Measurements from ENCODE around the gene KIF9. TPM values are rescaled to one million over a fixed set of nuclear protein-coding genes. Genes with fewer than 3 reads are reported as not detected.
"Not testable (repeated sequence)": the region's sequence is repeated elsewhere in the genome, so short reads cannot be mapped to it uniquely, and the experiment has no call there.

KIF9 gene
- total RNA-seq, 4 donors from 2014 or later = 6.1 to 14.7 (median 12.0) TPM

DNA sequence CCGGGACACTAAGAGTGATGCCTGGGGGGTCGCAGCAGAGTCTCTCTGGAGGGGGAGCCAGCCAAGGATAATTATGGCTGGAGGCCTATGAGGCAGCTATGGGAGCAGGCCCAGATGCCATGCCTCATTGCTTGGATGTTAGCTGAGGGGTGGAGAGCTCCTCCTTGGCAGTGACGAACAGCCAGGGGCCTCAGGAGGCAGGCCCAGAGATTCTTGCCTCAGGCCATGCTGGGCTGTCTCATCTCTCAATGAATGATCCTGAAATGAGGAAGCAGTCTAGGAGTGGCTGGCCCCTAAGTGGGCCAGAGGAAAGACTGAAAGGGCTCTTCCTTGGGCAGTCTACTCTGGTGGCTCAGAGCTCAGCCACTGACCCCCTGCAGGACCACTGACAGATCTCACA, 21.3 kb downstream of the KIF9 start:
- TF ChIP-seq POLR2A (IDR thresholded peaks at IDR 0.05) = no peak
- TF ChIP-seq, protein P1, sequence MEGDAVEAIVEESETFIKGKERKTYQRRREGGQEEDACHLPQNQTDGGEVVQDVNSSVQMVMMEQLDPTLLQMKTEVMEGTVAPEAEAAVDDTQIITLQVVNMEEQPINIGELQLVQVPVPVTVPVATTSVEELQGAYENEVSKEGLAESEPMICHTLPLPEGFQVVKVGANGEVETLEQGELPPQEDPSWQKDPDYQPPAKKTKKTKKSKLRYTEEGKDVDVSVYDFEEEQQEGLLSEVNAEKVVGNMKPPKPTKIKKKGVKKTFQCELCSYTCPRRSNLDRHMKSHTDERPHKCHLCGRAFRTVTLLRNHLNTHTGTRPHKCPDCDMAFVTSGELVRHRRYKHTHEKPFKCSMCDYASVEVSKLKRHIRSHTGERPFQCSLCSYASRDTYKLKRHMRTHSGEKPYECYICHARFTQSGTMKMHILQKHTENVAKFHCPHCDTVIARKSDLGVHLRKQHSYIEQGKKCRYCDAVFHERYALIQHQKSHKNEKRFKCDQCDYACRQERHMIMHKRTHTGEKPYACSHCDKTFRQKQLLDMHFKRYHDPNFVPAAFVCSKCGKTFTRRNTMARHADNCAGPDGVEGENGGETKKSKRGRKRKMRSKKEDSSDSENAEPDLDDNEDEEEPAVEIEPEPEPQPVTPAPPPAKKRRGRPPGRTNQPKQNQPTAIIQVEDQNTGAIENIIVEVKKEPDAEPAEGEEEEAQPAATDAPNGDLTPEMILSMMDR (IDR thresholded peaks at IDR 0.05) = no peak
- WGBS, 2 donors = 78 to 83% methylated on average over 3 of the region's 3 CpGs
- H3K4me3 ChIP-seq (ENCODE audit: low read depth, poor library complexity, severe bottlenecking) = no peak overlapping the region
- intact Hi-C loops (cut with DNase I; ENCODE audit: low total_unique reads) = no loop called here
- DNase-seq (ENCODE audit: low spot score in 2 of 2) = no peak

DNA sequence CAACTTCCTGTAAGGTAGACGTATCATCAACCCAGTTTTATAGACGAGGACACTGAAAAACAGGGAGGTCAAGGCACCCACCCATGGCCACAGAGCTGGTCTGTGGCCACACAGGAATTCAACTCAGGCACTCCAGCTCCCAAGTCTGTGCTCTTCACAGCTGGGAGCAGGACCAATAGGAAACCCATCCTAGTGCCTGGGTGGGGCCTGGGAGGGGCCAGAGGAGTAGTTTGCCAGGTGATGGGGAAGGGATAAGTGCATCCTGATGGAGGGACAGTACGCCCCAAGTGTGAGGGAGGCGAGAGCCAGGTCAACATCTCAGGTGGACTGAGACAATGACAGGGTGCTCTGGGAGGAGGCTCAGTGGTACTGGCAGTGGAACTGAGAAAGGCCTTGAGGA, 22.0 kb downstream of the KIF9 start:
- 91 to 94% methylated on average over 4 of the region's 4 CpGs for WGBS, 2 donors
- no peak for DNase-seq (ENCODE audit: low spot score in 2 of 2)
- intact Hi-C loops (cut with DNase I; ENCODE audit: low total_unique reads) = no loop called here
- no peak overlapping the region for H3K4me3 ChIP-seq (ENCODE audit: low read depth, poor library complexity, severe bottlenecking)
- TF ChIP-seq POLR2A (IDR thresholded peaks at IDR 0.05) = no peak
- TF ChIP-seq, protein P1 (IDR thresholded peaks at IDR 0.05) = no peak

DNA sequence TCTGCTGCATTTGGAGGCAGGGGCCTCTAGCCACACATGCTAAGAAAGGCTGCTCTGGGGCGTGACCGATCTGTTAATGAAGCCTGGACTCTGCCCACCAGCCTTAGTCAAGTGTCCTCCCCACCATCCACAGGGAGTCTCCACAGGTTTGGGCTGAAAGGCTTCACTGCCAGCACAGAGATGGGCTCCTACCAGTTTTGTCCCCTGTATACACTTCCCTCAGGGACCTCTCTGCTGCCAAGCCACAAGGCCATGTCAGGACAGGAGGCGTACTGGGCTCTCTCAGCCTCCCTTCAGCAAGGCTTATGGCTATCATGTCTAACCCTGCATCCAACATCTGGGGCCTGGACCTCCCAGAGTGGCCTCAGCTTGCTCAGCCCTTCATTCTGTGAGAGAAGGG, 23.5 kb downstream of the KIF9 start:
- no peak for DNase-seq (ENCODE audit: low spot score in 2 of 2)
- TF ChIP-seq, protein P1 (IDR thresholded peaks at IDR 0.05) = no peak
- TF ChIP-seq POLR2A (IDR thresholded peaks at IDR 0.05) = no peak
- H3K4me3 ChIP-seq (ENCODE audit: low read depth, poor library complexity, severe bottlenecking) = no peak overlapping the region
- WGBS, 2 donors = 94 to 98% methylated on average over 3 of the region's 3 CpGs
- intact Hi-C loops (cut with DNase I; ENCODE audit: low total_unique reads) = no loop called here

DNA sequence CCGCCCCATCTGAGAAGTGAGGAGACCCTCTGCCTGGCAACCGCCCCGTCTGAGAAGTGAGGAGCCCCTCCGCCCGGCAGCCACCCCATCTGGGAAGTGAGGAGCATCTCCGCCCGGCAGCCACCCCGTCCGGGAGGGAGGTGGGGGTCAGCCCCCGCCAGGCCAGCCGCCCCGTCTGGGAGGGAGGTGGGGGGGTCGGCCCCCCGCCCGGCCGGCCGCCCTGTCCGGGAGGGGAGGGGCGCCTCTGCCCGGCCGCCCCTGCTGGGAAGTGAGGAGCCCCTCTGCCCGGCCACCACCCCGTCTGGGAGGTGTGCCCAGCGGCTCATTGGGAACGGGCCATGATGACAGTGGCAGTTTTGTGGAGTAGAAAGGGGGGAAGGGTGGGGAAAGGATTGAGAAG, 26.3 kb downstream of the KIF9 start:
- H3K4me3 ChIP-seq (ENCODE audit: low read depth, poor library complexity, severe bottlenecking); DNase-seq (ENCODE audit: low spot score in 2 of 2); intact Hi-C loops (cut with DNase I; ENCODE audit: low total_unique reads): not testable (repeated sequence)
- WGBS, 2 donors = 85 to 92% methylated on average over 4 to 6 of the region's 25 CpGs

DNA sequence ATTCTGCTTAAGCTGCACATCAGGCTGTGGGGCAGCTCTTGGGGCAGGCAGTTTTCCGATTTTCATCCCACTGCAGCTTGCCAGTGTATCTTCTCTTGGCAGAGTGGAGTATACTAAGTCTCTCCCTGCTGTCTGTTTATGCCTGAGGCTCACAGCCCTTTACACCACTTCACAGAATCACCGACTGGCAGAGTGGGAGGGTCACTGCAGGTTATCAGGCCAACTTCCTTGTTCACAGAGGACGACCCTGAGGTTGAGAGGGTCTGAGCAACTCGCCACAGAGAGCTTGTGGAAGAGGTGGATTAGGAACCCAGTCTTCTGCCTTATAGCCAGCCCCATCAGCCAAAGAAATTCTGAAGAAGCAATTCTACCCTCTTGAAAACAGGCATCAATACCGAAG, 30.9 kb downstream of the KIF9 start:
- intact Hi-C loops (cut with DNase I; ENCODE audit: low total_unique reads) = no loop called here
- WGBS, 2 donors = 62 to 69% methylated on average over 5 of the region's 5 CpGs

DNA sequence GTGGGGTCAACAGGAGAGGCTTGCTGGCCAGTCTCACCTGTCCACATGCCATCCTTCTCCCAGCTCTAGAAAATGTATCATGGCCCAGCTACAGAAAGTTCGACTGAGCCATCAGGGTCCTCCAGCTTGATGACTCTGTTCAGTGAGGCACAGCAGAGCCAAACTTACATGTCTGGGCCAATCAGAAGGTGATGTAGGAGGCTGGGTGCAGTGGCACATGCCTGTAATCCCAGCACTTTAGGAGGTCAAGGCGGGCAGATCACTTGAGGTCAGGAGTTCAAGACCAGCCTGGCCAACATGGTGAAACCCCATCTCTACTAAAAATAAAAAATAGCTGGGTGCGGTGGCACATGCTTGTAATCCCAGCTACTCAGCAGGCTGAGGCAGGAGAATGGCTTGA, 31.5 kb downstream of the KIF9 start:
- intact Hi-C loops (cut with DNase I; ENCODE audit: low total_unique reads); DNase-seq (ENCODE audit: low spot score in 2 of 2); H3K4me3 ChIP-seq (ENCODE audit: low read depth, poor library complexity, severe bottlenecking): not testable (repeated sequence)
- 33 to 75% methylated on average over 2 to 3 of the region's 3 CpGs for WGBS, 2 donors

More for the DNA sequence above, 30.9 kb downstream of the KIF9 start:
- DNase-seq (ENCODE audit: low spot score in 2 of 2) = no peak
- TF ChIP-seq, protein P1 (IDR thresholded peaks at IDR 0.05) = no peak
- TF ChIP-seq POLR2A (IDR thresholded peaks at IDR 0.05) = no peak
- H3K4me3 ChIP-seq (ENCODE audit: low read depth, poor library complexity, severe bottlenecking) = no peak overlapping the region

DNA sequence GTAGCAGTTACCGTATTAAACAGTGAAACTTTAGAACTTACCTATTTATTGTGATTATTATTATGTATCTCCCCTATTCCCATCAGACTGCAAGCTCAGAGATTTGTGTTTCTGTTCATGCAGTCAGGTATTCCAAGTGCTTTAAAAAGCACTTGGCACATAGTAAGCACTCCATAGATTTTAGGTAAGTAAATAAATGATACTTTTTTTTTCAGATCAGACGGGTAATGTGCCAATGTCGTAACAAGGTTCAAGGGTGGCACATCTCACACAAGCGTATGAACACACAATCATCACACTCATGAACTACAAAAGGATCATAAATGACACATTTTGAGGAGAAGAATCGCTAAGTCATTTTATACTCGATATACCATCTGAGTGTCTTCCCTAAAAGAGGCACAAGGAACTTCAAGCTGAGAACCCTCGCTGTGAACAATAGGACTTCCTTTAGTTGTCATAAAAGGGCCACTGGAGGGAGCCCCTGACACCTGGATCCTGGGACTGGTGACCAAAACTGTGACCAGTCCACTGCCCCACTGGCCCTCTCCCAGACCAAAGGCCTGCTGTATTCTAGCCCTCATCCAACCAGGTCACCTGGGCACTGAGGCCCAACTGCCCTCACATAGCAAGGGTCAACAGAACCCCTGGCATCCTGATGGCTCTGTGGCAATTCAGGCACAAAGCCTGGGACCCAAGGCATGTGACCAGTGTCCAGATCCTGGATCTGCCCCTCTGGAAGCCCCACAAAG, 32.1 kb downstream of the KIF9 start:
- no peak overlapping the region for H3K4me3 ChIP-seq (ENCODE audit: low read depth, poor library complexity, severe bottlenecking)
- DNase-seq (ENCODE audit: low spot score in 2 of 2) = no peak
- intact Hi-C loops (cut with DNase I; ENCODE audit: low total_unique reads) = no loop called here
- 80% methylated on average over 7 of the region's 7 CpGs for WGBS, 2 donors
- no peak for TF ChIP-seq POLR2A (IDR thresholded peaks at IDR 0.05)
- TF ChIP-seq, protein P1 (IDR thresholded peaks at IDR 0.05) = no peak

Data from lower leg skin (tissue), 4 donors.